HCT116 (cell line): Measurements from ENCODE around the gene CLTA. TPM values are rescaled to one million over a fixed set of nuclear protein-coding genes. Genes with fewer than 3 reads are reported as not detected.
"Not testable (repeated sequence)": the region's sequence is repeated elsewhere in the genome, so short reads cannot be mapped to it uniquely, and the experiment has no call there.

Source experiments
- ATAC-seq: fragments of 200-7000 bp; cut with Tn5 transposase; 2 replicates; pipeline ENCODE4 v1.9.1; 2020; ENCODE audit warnings: mild to moderate bottlenecking, moderate library complexity
- BruUV-seq: library from RNA; stranded (reverse); fragments of 400-500 nt; replicated peaks from 2 replicates; lab custom pipeline; 2021; lab: Mats Ljungman, UMichigan
- CTCF ChIA-PET: fragments of 300-600 bp; sonication (Branson Sonifier 250); formaldehyde crosslinking; loops from one replicate; lab custom pipeline; 2021; ENCODE audit warnings: antibody characterized with exemption; lab: Charles Lee
- POLR2A ChIA-PET: fragments of 300-600, 350-600 bp; sonication (Branson Sonifier 250); formaldehyde crosslinking; loops from one replicate; lab custom pipeline; 2021; ENCODE audit warnings: antibody characterized with exemption; lab: Charles Lee
- RAD21 ChIA-PET, 2 experiments: fragments of 300-600 bp; sonication (Branson Sonifier 250); formaldehyde crosslinking; loops; one replicate each; lab custom pipeline; 2023; ENCODE audit warnings: low total read pairs in 2 of 2; ENCODE audit not compliant: uncharacterized antibody in 2 of 2, unreplicated experiment in 2 of 2, low non-redundant PET in 1 of 2; lab: Charles Lee
- DNase-seq: peaks from one replicate; pipeline ENCODE4 v3.0.0-alpha.2; 2010; ENCODE audit warnings: low read depth, low spot score
- H2AFZ ChIP-seq: fragments of 200-600 bp; shearing (Covaris generic), sonication (generic); 2 replicates; pipeline ENCODE4 v1.6.1; 2017; ENCODE audit warnings: low read depth, mixed run types, mixed read lengths, antibody characterized with exemption, low read length; ENCODE audit not compliant: poor library complexity, severe bottlenecking
- H3K27ac ChIP-seq: 2 replicates; pipeline ENCODE4 v1.5.1; 2012; ENCODE audit warnings: low read depth, low read length
- H3K27me3 ChIP-seq: fragments of 200-600 bp; sonication (generic); 2 replicates; pipeline ENCODE4 v1.6.1; 2016; ENCODE audit warnings: mixed run types, low read length, mixed read lengths; ENCODE audit not compliant: insufficient read depth
- H3K36me3 ChIP-seq, 2 experiments: fragments of 200-500 bp in 1 of 2; fragments of 200-600 bp in 1 of 2; sonication (Bioruptor generic) in 1 of 2; sonication (generic) in 1 of 2; 2 replicates each; pipeline versions ENCODE4 v1.5.1 to v1.6.1; 2014 to 2016; ENCODE audit warnings: low read length in 2 of 2, inconsistent platforms in 1 of 2, mixed read lengths in 1 of 2, mixed run types in 1 of 2; ENCODE audit not compliant: insufficient read depth in 2 of 2, control insufficient read depth in 1 of 2
- H3K4me1 ChIP-seq, 2 experiments: fragments of 200-600 bp in 1 of 2; sonication (generic) in 1 of 2; 2 replicates each; pipeline versions ENCODE4 v1.5.1 to v1.6.1; 2012 to 2017; ENCODE audit warnings: low read length in 2 of 2, inconsistent platforms in 1 of 2, mild to moderate bottlenecking in 1 of 2, mixed read lengths in 1 of 2, mixed run types in 1 of 2, moderate library complexity in 1 of 2; ENCODE audit not compliant: insufficient read depth in 2 of 2, control insufficient read depth in 1 of 2
- H3K4me2 ChIP-seq: fragments of 200-600 bp; sonication (generic); 2 replicates; pipeline ENCODE4 v1.6.1; 2017; ENCODE audit warnings: mixed run types, low read length, mixed read lengths
- H3K4me3 ChIP-seq, 2 experiments: fragments of 200-600 bp in 1 of 2; sonication (generic) in 1 of 2; replicated peaks in 1 of 2; 2 replicates each; pipeline ENCODE4 v1.5.1; 2011 to 2016; ENCODE audit warnings: low read length in 2 of 2, control low read depth in 1 of 2, low read depth in 1 of 2, mild to moderate bottlenecking in 1 of 2, mixed read lengths in 1 of 2, mixed run types in 1 of 2
- H3K79me2 ChIP-seq: fragments of 200-600 bp; sonication (generic); 2 replicates; pipeline ENCODE4 v1.6.1; 2017; ENCODE audit warnings: mild to moderate bottlenecking, mixed run types, low read length, moderate library complexity, mixed read lengths; ENCODE audit not compliant: insufficient read depth
- H3K9ac ChIP-seq: fragments of 200-600 bp; sonication (generic); 2 replicates; pipeline ENCODE4 v1.6.1; 2016; ENCODE audit warnings: low read length, mixed read lengths
- H3K9me2 ChIP-seq: fragments of 200-600 bp; sonication (generic), shearing (Covaris generic); 2 replicates; pipeline ENCODE4 v1.6.1; 2017; ENCODE audit warnings: mixed run types, mild to moderate bottlenecking, moderate library complexity; ENCODE audit not compliant: insufficient read depth
- H3K9me3 ChIP-seq, 2 experiments: fragments of 200-500 bp in 1 of 2; fragments of 200-600 bp in 1 of 2; sonication (Bioruptor generic) in 1 of 2; sonication (generic) in 1 of 2; 2 replicates each; pipeline ENCODE4 v1.6.1; 2014 to 2017; ENCODE audit warnings: low read length in 2 of 2, mixed read lengths in 2 of 2, inconsistent platforms in 1 of 2, low read depth in 1 of 2, mild to moderate bottlenecking in 1 of 2, mixed run types in 1 of 2, moderate library complexity in 1 of 2; ENCODE audit not compliant: control insufficient read depth in 1 of 2, insufficient read depth in 1 of 2
- H4K20me1 ChIP-seq: fragments of 200-600 bp; sonication (generic), shearing (Covaris generic); 2 replicates; pipeline ENCODE4 v1.6.1; 2017; ENCODE audit warnings: mixed run types, mild to moderate bottlenecking, moderate library complexity; ENCODE audit not compliant: insufficient read depth
- CEBPB ChIP-seq: IDR thresholded peaks from 2 replicates; pipeline ENCODE4 v1.6.1; 2012; ENCODE audit warnings: low read depth
- EGR1 ChIP-seq: IDR thresholded peaks from 2 replicates; pipeline ENCODE4 v1.6.1; 2012; ENCODE audit warnings: low read depth
- ELF1 ChIP-seq: IDR thresholded peaks from 2 replicates; pipeline ENCODE4 v1.6.1; 2012; ENCODE audit warnings: low read depth, borderline replicate concordance
- FOSL1 ChIP-seq: IDR thresholded peaks from 2 replicates; pipeline ENCODE4 v1.6.1; 2012; ENCODE audit warnings: low read depth
- SIN3A ChIP-seq: IDR thresholded peaks from 2 replicates; pipeline ENCODE4 v1.6.1; 2012; ENCODE audit warnings: low read depth
- SRF ChIP-seq: IDR thresholded peaks from 2 replicates; pipeline ENCODE4 v1.6.1; 2012; ENCODE audit warnings: low read depth
- intact Hi-C: fragments of 100-400 bp; cut with micrococcal nuclease; formaldehyde crosslinking; loops from 2 replicates; pipeline ENCODE4 v1.10.0; 2022
- total RNA-seq: library from RNA; stranded (reverse); gene quantifications from one replicate; pipeline ENCODE4 v1.2.1, GENCODE V29; 2021; ENCODE audit not compliant: unreplicated experiment

CLTA gene
- total RNA-seq, 1 experiment from 2014 or later: 152 TPM

DNA sequence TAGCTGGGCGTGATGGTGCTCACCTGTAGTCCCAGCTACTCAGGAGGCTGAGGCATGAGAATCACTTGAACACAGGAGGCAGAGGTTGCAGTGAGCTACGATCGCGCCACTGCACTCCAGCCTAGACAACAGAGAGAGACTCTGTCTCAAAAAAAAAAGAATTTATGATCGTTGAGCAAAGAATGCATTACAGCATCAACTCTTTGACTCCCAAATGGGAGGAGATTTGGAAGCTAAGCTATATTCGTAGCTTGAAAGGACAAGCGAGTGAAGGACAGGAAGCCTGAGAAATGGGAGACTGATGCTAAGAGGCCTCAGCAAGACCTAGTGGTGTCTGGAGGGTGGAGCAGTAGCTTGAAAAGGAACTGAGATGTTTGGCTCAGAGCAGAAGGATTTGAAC lies 31.8 kb upstream of the CLTA start:
- intact Hi-C loops: no loop called here
- H3K27me3 ChIP-seq: no peaks in the 10 kb centered on the region
- H3K4me1 ChIP-seq: peaks cover 0 to 15% of the 10 kb centered on the region in 2 experiments; a peak in 1 of 4 replicates
- ChIA-PET POLR2A (no interaction called here), RAD21 (no interaction called here), CTCF (no interaction called here)
- DNase-seq: no peak
- no peak overlapping the region for H3K9ac ChIP-seq
- no TSS peak for BruUV-seq
- H3K36me3 ChIP-seq: no peaks in the 10 kb centered on the region
- TF ChIP-seq CEBPB (no peak), SIN3A (no peak), EGR1 (no peak), ELF1 (no peak), SRF (no peak), FOSL1 (no peak)
- no peaks in the 10 kb centered on the region for H4K20me1 ChIP-seq
- no peaks in the 10 kb centered on the region for H3K9me2 ChIP-seq
- no peak overlapping the region for H3K4me3 ChIP-seq
- H3K4me2 ChIP-seq: no peak overlapping the region
- no peaks in the 10 kb centered on the region for H3K79me2 ChIP-seq
- no peaks in the 10 kb centered on the region; a peak in 1 of 4 replicates for H3K9me3 ChIP-seq
- no peak overlapping the region for H2AFZ ChIP-seq
- no peak overlapping the region for H3K27ac ChIP-seq
- no peak for ATAC-seq

DNA sequence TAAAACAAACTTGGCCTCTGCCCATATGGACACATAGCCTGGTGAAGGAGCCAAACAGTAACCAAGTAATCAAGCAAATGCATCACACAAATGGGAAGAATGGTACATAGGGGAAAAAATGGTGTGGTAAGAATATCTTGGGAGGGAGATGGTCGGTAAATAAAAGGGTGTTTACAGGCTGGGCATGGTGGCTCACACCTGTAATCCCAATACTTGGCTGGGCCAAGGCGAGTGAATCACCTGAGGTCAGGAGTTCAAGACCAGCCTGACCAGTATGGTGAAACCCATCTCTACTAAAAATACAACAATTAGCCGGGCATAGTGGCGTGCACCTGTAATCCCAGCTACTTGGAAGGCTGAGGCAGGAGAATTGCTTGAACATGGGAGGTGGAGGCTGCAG lies 31.2 kb upstream of the CLTA start:
- POLR2A ChIA-PET, RAD21 ChIA-PET, intact Hi-C loops, H3K79me2 ChIP-seq, H3K9me2 ChIP-seq, H3K9me3 ChIP-seq, H3K27ac ChIP-seq, H3K36me3 ChIP-seq, BruUV-seq, H3K9ac ChIP-seq, H3K27me3 ChIP-seq, CTCF ChIA-PET, ATAC-seq, DNase-seq, H4K20me1 ChIP-seq, H3K4me3 ChIP-seq, H2AFZ ChIP-seq: not testable (repeated sequence)
- Histone ChIP-seq H3K4me1 (peaks cover 0 to 15% of the 10 kb centered on the region in 2 experiments; a peak in 1 of 4 replicates), H3K4me2 (peak overlapping the region; percentile 5; the same call in 1 of the 2 replicates)

GRCh38 chr9:36160126-36160525 lies 30.6 kb upstream of the CLTA start:
- H3K4me1 ChIP-seq: peaks cover 0 to 15% of the 10 kb centered on the region in 2 experiments; a peak in 1 of 4 replicates
- CTCF ChIA-PET, DNase-seq, H2AFZ ChIP-seq, H3K4me3 ChIP-seq, H3K36me3 ChIP-seq, H3K4me2 ChIP-seq, intact Hi-C loops, H3K27me3 ChIP-seq, H3K9me2 ChIP-seq, RAD21 ChIA-PET, H3K9ac ChIP-seq, BruUV-seq, H4K20me1 ChIP-seq, ATAC-seq, H3K27ac ChIP-seq, H3K9me3 ChIP-seq, POLR2A ChIA-PET, H3K79me2 ChIP-seq: not testable (repeated sequence)
